HT-29 (cell line): ENCODE measurements around the gene DENND10. TPM values are rescaled to one million over a fixed set of nuclear protein-coding genes. Genes with fewer than 3 reads are reported as not detected.
A peak's percentile ranks its signal among the peaks of the same experiment; 100 is the strongest.
"Not testable (repeated sequence)": the region's sequence is repeated elsewhere in the genome, so short reads cannot be mapped to it uniquely, and the experiment has no call there.

Experiments
- DNase-seq: peaks from one replicate; pipeline ENCODE4 v3.0.0-alpha.2; 2015; ENCODE audit warnings: low spot score
- small RNA-seq: library from RNA; depleted of rRNA; stranded (forward); fragments of <200 nt; gene quantifications from one replicate; pipeline ENCODE3, GENCODE V24; 2014
- total RNA-seq: library from RNA; depleted of rRNA; stranded (reverse); fragments of >200 nt; shearing (Covaris generic); gene quantifications from 2 replicates; pipeline ENCODE4 v1.2.3, GENCODE V29; 2014; rRNA removed

Gene DENND10
- total RNA-seq, 1 experiment from 2014 or later: 31.6 TPM

DNA sequence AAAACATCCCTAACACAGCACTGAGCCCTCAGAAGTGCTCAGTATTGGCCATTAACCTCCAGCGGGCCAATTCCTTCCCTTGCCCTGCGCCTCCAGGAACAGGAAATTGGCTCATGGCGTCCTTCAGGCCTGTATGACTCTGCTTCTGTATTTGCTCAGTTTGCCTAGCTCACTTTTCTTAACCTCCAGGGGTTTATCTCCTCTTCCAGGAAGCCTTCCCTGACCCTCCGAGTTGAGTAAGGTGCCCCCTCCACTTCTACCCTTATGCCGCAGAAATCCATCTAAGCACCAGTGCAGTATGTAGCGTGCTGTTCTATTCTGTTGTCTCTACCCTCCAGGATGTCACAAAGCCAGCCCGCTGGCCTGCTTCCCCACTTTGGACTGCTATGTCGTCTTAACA, 62.7 kb downstream of the DENND10 start:
- DNase-seq: no peak

DNA sequence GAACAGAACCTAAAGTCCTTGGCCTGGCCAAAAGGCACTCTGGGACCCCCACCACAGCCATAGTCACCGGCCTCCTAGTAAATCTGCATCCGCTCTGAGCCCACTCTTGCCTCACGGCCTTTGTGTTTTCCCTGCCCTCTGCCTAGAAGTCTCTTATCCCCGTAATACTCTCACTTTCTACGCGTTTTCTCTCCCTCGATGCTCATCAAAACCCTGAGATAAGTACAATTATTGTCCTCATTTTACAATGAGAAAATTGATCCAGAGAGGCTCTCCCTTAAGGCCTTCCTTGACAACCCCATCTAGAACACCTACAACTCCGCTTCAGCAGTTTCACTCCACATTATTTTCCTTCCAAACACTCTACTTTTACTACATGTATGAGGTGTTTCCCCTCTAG, 63.1 kb downstream of the DENND10 start:
- no peak for DNase-seq

GRCh38 chr10:119174109-119174508, 70.2 kb downstream of the DENND10 start:
- DNase-seq: no peak

DNA sequence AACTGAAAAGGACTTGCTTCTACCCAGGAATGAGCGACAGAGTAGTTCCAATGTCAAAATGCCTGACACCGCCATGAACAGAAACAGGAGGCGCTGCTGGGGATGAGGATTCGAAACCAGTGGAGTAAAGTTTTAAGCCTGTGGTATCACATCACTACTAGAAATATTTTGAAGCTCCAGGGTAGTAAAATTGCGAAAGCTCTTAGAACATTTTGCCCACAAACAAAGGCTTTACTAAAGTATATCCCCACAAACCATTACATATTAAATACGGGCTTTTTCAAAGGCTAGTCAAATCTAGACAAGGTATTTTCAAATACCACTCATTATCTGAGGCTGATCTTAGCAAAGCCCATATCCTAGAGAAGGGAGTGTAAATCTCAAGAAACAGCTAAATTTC, 72.3 kb downstream of the DENND10 start:
- no peak for DNase-seq

GRCh38 chr10:119177708-119178371, 73.9 kb downstream of the DENND10 start:
- no peak for DNase-seq

DNA sequence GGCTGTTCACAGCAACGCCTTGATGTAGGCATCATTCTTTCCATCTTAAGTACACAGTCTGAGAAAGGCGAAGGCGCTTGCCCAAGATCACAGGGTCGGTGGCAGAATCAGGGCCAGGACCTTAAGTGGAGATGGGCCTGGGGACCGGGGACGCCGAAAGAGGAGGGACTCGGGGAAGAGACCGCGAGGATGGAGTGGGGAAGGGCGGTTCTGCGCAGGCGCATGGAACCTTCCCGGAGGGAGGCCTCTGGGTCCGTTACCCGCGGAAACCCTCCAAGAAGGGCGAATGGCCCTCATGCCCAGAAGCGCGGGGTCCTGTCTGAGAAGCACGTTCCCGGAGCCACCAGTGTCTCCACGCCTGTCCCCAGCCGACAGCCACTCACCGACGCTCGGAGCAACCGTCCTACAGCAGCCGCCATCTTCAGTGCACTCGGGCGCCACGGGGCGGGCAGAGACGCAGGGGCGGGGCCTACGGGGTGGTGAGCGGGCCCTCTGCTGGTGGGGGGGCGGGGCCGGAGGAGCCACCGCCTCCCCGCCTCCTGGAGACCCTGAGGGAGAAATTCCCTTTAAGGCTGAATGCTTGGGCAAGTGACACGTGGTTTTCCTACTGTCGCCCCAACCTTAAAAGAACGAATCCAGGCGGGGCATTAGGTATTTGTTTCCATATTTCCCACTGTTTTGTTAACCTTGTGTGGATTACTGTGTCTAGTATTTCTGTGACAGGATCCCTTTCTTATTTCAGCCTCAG, 74.6 kb downstream of the DENND10 start, which contains the start of gene PRDX3:
Gene PRDX3 (minus strand): TSS at position 441 of the 748 bp plus-strand sequence. CDS start 22 bp downstream, at position 419.
- peak; percentile 91 for DNase-seq

DNA sequence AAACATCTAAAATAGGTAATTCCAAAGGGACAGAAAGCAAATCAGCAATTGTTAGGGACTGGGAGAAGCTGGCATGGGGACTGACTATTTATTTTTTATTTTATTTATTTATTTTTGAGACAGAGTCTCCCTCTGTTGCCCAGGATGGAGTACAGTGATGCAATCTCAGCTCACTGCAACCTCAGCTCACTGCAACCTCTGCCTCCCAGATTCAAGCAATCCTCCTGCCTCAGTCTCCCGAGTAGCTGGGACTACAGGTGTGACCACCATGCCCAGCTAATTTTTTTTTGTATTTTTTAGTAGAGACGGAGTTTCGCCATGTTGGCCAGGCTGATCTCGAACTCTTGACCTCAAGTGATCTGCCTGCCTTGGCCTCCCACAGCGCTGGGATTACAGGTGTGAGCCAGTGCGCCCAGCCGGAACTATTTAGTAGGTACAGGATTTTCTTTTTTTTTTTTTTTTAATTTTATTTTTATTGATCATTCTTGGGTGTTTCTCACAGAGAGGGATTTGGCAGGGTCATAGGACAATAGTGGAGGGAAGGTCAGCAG, 77.0 kb downstream of the DENND10 start:
- not testable (repeated sequence) for DNase-seq

GRCh38 chr10:119183664-119184412, 79.9 kb downstream of the DENND10 start:
- no peak for DNase-seq

Small RNA genes within 50 kb of the gene (small RNA-seq; reads per million reads assigned to genes)
- gene AL355598.1 (not detected), gene RF00413 (not detected), gene SNORA19 (not detected)

Other genes with a start within 250 kb of the DENND10 start
- gene NANOS1, start 74.4 kb upstream of the DENND10 start, total RNA-seq: 3.1 and 4.8 TPM in 2 replicates
- gene EIF3A, start 23.3 kb upstream of the DENND10 start, total RNA-seq: 52.5 and 53.3 TPM in 2 replicates
- gene SFXN4, start 61.6 kb downstream of the DENND10 start, total RNA-seq: 37.9 and 40.4 TPM in 2 replicates
- 142 and 156 TPM in 2 replicates for gene PRDX3, start 74.7 kb downstream of the DENND10 start, total RNA-seq
- 4.6 and 7.1 TPM in 2 replicates for gene GRK5, start 103.5 kb downstream of the DENND10 start, total RNA-seq